NOMO-1 (cell line): ENCODE results near the gene MMD2.

Experiments used
- DNase-seq, 2 experiments: peaks; one replicate each; lab custom pipeline; 2025; ENCODE audit not compliant: unreplicated experiment in 2 of 2; lab: John Stamatoyannopoulos, UW

Gene MMD2

DNA sequence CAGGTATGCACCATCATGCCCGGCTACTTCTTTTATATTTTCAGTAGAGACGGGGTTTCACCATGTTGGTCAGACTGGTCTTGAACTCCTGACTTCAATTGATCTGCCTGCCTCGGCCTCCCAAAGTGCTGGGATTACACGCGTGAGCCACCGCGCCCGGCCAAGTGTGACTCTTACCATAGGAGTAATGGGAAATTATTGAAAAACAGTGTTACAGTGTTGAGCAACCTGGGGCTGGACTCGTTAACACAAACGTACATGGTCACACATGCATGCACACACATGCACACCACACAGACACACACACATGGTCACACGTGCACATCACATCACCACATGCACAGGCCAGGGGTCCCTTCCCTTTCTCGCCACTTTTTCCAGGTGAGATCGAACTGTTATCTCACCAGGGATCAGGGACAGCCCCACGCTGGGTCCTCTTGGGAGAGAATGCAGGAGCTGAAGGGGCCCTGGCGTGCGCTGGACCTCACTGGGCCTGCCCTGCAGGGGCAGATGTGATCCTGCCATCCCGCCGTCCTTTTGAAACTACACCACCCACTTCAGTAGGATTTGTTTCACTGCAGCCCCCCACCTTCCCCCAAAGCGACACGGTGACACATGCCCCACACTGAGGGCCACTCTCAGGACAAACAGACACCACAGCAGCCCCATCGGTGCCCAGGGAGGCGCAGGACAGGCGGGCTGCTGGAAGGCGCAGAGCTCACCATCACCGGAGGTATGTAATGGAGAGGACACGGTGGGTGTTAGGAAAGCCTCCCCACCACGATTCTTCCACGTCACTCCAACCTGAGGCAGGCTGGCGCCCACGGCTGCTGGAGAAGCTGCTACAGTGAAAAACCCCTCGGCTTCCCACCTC is 85.7 kb downstream of the MMD2 start:
- no peak for DNase-seq

DNA sequence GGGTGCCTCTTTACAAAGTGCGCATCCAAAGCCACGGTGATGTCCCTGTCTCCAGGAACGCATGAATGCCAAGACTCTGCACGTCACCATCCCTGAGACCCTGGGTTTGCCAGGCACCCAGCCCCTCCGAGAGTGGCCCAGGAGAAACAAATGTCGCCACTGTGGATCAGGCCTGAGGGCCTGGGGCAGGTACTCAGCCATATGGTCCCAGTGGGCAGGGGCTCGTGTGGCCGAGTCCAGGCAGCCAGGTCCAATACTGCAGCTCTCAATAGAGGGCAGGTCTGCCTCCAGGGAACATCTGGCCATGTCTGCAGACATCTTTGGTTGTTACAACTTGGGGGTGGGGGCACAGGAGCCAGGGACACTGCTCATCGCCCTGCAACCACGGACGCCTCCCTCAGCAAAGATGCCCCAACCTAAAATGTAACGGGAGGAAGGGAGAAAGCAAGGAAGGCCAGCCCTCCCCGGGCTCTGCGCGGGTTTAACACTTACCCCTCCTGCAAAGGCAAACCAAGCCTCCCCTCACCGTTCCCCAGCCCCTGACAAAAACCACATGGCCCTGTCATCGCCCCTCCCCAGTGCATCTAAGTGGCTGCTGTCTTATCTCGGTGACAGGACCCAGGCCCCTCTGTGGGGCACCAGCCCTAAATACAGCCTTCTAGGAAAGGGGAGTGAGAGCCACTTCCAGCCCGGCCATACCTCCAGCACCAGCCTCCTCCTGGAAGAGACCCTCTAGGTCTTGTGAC is 86.9 kb downstream of the MMD2 start:
- DNase-seq = no peak

DNA sequence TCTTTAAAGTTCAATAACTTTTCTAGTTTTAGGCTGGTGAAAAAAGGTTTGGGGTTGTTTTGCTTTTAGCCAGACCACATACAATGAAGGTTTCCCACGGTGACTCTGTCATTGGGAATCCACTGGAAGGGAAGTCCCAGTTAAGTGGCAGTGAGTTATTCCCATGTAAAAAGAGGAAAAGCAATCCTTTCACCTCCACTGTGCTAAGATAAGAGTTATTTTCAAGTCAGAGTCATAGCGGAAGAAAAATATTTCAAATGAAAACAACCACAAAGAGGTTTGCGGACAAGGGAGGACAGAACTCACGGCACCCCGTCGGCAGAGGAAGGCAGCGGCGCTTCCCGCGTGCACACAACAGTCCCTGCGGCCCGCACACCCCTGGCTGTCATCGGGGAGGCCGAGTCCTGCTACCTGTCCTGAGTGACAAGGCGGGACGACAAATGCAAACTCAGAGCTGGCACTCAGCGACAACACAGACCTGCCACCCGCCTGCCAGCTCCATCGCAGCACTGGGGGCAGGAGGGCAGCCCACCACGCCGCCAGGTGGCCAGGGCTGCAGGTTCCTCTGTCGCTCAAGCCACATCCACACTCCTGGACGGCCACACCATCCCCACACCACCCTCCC is 87.8 kb downstream of the MMD2 start:
- no peak for DNase-seq

DNA sequence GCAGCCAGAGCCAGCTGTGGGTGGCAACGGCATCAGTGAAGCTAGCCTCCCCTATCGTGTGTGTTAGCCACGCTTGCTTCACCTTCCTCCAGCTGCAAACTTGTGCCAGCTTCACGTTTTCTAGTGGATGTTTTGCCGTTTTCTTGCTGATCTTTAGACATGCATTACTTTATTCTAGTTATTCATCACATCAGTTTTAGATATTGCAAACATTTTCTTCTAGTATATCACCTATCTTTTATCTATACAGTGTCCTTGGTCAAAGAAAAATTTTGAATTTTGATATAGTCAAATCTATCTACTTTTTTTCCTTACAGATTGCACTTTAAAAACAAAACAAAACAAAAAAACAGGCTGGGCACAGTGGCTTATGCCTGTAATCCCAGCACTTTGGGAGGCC is 90.5 kb downstream of the MMD2 start:
- DNase-seq = no peak

DNA sequence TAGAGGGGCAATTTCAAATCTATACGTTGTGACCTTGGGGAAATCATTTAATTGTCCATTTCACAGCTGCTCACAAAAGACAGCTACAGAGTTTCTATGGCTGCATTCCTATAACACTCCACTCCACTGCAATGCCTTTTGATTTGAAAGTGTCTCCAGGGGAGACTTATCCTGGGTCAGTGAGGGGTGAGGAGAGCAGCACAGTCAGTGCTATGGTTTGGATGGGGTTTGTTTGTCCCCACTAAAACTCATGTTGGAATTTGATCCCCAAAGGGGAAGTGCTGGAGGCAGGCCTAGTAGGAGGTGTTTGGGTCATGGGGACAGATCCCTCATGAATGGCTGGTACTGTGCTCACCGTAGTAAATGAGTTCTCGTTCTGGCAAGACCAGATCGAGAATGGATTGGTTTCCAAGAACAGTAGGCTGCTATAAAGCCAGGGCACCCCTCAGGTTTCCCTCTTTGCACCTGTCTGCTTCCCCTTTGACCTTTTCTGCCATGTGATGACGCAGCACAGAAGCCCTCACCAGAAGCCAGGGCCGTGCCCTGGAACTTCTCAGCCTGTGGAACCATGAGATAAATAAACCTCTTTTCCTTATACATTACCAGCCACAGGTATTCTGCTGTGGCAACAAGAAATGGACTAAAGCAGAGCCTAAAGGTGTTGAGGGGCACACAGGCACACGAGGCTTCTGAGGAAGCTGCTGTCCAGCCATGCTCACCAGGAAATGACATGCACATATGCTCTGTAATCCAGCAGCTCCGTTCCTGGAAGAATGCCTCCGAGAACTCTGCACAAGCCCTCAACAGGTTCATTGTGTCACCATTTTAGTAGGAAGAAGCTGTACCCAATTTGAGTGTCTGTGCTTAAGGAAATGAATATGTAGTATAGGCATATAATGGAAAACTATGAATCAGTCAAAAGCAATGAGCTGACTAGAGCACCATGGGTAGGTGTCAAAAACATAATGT is 92.2 kb downstream of the MMD2 start:
- DNase-seq = no peak

DNA sequence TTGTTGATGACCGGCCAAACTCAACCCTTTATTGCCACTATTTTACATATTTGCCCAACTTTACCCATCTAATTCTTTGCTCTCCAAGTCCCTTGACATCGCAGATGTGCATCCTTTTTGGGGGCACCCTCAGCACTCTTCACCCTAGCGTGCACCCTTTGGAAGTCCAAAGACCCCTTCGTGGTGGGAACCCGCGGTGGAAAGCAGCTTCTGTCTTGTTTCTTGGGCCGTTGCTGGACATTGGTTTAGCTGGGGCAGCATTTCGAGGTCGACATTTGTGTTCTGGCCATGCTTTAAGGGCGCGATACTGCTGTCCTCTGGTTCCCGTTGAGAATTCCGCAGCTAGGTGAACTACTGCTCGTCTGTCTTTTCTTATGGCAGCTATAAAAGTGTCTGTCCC is 96.8 kb downstream of the MMD2 start:
- no peak for DNase-seq

DNA sequence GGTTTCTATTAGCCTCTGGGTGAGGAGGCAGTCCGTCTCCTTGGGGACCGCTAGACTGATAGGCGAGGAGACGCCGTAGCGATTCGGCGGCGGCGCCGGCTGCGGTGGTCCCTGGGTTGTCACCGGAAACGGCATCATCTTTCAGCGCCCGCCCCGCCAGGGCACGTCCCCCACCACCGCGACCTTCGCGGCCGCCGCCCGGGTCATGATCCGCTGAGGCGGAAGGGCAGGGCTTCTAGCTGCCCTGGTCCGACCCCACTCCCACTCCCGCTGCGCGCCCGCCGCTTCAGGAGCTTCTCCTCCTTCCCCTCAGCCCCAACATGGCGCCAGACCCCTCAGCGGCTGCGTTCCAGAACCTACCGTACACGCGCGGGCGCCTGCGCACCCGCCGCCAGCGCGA is 97.3 kb downstream of the MMD2 start, which contains the start of gene PAPOLB:
TSS of gene PAPOLB (minus strand) at position 358 of the 400 bp plus-strand sequence. CDS start at position 138, 220 bp downstream.
- DNase-seq = no peak

DNA sequence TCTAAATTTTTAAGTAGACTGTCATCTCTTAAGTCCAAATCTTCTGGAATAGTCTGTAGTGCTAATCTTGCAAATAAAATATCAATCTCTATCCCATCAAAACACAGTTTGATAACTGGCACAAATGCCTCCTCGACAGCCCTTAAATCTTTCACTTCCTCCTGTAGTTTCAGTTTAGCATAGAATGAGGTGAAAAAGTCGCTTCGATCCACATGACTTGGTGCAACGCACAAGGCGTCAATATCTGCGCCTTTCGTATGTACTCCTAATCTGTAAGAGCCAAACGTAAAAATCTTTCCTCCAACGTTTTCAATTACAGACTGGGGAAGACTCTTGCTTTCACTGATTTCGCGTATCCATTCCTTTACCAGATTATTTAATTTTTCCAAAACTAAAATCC is 97.8 kb downstream of the MMD2 start:
- DNase-seq = no peak

DNA sequence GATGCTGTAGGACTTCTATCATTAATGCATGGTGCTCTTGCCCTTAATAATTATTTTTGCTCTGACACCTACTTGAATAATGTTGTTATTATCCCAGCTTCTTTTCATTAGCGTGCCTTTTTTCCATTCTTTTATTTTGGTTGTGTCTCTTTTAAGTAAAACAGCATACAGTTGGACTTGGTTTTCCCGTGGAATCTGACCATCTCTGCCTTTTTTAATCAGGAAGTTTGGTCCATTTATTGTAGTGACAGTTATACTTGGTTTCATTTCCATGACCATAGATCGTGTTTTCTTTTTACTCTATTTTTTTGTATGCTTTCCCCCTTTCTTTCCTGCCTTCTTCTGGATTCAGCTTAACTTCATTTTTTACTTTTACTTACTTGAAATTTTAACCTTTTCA is 101.8 kb downstream of the MMD2 start:
- no peak for DNase-seq

DNA sequence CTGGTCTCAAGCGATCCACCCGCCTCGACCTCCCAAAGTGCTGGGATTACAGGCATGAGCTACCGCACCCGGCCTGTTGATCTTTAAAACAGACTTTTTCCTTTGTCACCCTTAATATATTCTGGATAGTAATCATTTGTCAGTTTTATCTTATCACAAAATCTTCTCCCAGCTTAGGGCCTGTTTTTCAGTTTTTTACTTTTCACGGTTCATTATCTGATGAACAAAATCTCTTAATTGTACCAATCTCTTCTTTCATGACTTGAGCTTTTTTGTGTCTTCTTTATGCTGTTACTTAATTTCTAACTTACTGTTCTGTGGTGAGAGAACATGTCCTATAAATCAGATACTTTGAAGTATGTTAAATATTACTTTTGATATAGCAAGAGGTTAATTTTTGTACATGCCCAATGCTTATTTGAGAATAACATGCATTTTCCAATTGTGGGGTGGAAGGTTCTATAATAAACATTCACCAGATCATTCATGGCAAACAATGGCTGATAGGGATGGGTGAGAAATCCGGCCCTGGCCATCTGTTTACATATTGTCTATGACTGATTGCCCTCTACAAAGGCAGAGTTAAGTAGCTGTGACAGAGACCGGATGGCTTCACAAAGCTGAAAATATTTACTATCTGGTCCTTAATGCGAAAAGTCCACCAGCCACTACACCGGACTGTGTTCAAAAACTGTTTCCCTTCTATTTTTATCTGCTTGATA is 102.5 kb downstream of the MMD2 start:
- DNase-seq = no peak
